ENCODE measurements around the gene ETV3.
"Not testable (repeated sequence)": the region's sequence is repeated elsewhere in the genome, so short reads cannot be mapped to it uniquely, and the experiment has no call there.

The ETV3 gene

DNA sequence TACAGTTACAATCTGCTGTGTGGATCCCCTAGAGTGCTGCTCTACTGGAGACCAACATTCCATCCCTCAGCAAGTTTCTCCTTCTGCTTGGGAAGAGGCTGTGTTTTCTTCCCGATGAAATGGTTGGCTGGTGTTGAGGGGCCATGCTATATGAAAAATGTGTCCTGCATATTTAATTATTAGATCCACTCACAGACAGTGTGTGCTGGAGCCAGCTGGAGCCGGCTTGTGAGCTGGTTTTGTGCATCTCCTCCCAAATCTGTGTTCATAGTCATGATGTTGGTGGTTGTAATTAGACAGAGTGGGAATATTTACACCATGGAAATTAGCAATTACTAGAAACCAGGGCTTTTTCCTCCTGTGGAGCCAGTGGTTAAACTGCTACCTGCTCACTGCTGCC, 34.4 kb upstream of the ETV3 start:
- H3K36me3 ChIP-seq (ENCODE audit: control insufficient read depth, insufficient read depth, low read length); H3K9ac ChIP-seq (ENCODE audit: low read length); H3K4me1 ChIP-seq (ENCODE audit: control insufficient read depth, insufficient read depth, low read length); H3K4me3 ChIP-seq (ENCODE audit: low read length); H3K27ac ChIP-seq (ENCODE audit: low read depth, low read length); H3K27me3 ChIP-seq (ENCODE audit: control insufficient read depth, insufficient read depth, low read length): not testable (repeated sequence)

DNA sequence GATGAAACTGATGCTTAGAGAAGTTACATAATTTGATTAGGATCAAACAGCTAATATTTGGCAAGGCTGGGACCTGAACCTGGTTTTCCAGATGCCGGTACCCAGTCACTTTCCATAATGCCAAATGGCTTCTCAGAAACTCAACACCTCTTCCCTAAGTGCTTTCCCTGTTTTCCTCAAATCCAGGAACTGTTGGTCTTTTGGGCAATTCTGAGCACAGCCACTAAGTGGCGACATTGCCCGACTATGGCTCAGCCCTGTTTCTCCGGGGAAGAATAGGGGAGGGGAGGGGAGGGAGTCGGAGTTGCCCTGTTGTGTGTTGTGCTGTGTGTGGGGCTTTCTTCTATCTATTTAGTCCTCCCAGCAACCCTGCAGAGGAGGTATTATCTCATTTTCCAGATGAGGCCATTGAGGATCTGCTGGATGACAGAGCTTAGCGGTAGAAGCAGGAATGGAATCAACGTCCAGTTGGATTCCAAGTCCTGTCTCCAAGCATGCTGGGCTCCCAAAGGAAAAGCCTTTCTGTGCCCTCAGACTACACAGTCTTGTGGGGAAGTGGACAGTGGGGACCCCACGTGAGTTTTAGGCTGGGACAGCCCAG, 33.8 kb upstream of the ETV3 start:
- H3K9ac ChIP-seq (ENCODE audit: low read length); H3K27ac ChIP-seq (ENCODE audit: low read depth, low read length); H3K36me3 ChIP-seq (ENCODE audit: control insufficient read depth, insufficient read depth, low read length); H3K27me3 ChIP-seq (ENCODE audit: control insufficient read depth, insufficient read depth, low read length); H3K4me1 ChIP-seq (ENCODE audit: control insufficient read depth, insufficient read depth, low read length); H3K4me3 ChIP-seq (ENCODE audit: low read length): not testable (repeated sequence)

DNA sequence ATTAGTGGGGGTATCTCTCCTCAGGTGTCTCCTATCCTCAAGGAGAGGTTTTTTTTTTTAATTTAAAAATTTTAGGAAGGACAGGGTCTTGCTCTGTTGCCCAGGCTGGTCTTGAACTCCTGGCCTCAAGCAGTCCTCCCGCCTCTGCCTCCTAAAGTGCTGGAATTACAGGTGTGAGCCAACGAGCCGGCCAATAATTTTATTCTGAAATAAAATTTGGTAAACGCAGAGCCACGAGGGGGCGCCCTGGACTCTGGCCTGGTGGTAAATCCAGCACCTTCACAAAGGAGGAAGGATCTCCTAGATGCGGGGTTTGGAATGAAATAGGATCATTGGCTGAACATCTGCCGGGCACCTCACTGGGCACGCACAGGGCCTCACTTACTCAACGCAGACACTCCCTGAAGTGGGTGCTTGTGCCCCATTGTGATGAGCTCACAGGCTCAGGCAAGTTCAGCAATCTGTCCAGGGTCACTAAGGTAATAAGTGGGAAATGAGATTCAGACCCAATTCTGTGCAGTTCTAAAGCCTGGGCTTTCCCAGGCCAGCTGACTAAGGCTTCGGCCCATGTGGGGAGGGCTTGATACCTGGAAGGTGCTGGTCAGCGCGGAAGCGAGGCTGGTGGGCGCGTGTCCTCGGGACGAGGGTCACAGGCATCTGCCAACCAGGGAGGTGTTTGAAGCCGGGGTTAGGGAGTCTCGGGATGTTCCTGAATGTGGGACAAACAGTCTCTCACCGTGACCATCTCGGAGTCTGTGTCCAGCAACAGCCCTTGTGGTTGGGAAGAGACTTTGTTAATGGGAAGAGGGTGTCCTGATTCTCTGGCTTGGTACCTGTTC, 32.7 kb upstream of the ETV3 start:
- no peak overlapping the region for H3K27ac ChIP-seq (ENCODE audit: low read depth, low read length)
- H3K9ac ChIP-seq (ENCODE audit: low read length): no peak overlapping the region
- no peak overlapping the region for H3K4me3 ChIP-seq (ENCODE audit: low read length)
- H3K36me3 ChIP-seq (ENCODE audit: control insufficient read depth, insufficient read depth, low read length): no peaks in the 10 kb centered on the region
- no peaks in the 10 kb centered on the region for H3K27me3 ChIP-seq (ENCODE audit: control insufficient read depth, insufficient read depth, low read length)
- no peaks in the 10 kb centered on the region for H3K4me1 ChIP-seq (ENCODE audit: control insufficient read depth, insufficient read depth, low read length)

DNA sequence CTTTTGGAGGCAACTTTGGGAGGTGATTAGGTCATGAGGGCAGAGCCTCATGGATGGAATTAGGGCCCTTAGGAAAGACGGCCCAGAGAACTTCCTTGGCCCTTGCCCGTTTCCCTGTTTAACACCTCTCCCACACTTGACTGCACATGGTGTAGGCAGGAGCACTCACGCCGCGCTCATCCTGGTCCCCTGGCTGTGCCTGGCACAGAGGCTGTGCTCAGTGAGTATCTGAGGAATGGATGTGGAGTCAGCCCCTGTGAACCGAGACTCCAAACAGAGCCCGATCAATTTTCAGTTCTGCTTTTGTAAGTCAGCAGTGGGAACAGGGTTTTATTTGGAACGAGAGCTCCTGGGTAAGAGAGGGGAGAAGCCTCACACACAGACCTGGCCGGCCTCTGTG, 29.8 kb upstream of the ETV3 start:
- H3K27ac ChIP-seq (ENCODE audit: low read depth, low read length): no peak overlapping the region
- H3K9ac ChIP-seq (ENCODE audit: low read length): no peak overlapping the region
- H3K4me1 ChIP-seq (ENCODE audit: control insufficient read depth, insufficient read depth, low read length): no peaks in the 10 kb centered on the region
- no peaks in the 10 kb centered on the region for H3K27me3 ChIP-seq (ENCODE audit: control insufficient read depth, insufficient read depth, low read length)
- no peak overlapping the region for H3K4me3 ChIP-seq (ENCODE audit: low read length)
- no peaks in the 10 kb centered on the region for H3K36me3 ChIP-seq (ENCODE audit: control insufficient read depth, insufficient read depth, low read length)

DNA sequence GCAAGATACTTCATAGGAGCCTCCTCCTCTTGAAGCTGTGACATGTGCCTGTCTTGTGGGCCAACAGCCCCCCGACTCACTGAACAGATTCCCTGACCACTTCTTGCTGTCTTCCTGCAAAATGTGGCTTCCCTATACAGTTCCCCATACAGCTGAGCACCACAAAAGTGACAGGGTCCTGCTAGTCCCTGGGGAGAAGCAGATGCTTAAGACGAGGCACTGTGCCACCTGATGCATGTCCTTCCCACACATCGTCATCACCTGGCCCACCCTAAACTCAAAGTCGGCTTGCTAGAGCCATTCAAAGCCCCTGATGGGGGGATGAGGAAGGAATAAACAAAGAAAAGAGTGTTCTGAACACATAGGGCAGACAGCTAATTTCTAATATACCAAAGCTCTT, 29.2 kb upstream of the ETV3 start:
- no peak overlapping the region for H3K4me3 ChIP-seq (ENCODE audit: low read length)
- H3K27me3 ChIP-seq (ENCODE audit: control insufficient read depth, insufficient read depth, low read length): no peaks in the 10 kb centered on the region
- H3K27ac ChIP-seq (ENCODE audit: low read depth, low read length): no peak overlapping the region
- no peak overlapping the region for H3K9ac ChIP-seq (ENCODE audit: low read length)
- no peaks in the 10 kb centered on the region for H3K4me1 ChIP-seq (ENCODE audit: control insufficient read depth, insufficient read depth, low read length)
- no peaks in the 10 kb centered on the region for H3K36me3 ChIP-seq (ENCODE audit: control insufficient read depth, insufficient read depth, low read length)

DNA sequence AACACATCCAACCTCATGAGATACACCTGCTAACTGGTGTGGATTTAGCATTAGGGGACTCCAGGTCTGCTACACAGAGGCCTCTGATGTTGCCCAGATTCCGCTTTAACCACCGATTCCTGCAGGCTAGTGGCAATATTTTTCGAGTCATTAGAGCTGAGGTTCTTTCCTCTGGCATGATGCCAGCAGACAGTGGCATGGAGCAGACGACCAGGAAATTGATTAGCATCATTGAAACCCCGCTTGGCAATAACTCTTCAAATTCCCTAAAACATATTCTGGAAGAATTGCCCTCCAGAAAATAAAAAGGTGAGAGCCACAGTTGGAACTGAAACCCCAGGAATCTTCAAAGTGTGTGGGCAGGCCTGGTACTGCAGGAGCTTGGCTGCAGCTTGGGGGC, 28.4 kb upstream of the ETV3 start:
- Histone ChIP-seq H3K4me3 (ENCODE audit: low read length) (no peak overlapping the region), H3K27ac (ENCODE audit: low read depth, low read length) (no peak overlapping the region), H3K4me1 (ENCODE audit: control insufficient read depth, insufficient read depth, low read length) (no peaks in the 10 kb centered on the region), H3K27me3 (ENCODE audit: control insufficient read depth, insufficient read depth, low read length) (no peaks in the 10 kb centered on the region), H3K36me3 (ENCODE audit: control insufficient read depth, insufficient read depth, low read length) (no peaks in the 10 kb centered on the region), H3K9ac (ENCODE audit: low read length) (no peak overlapping the region)

DNA sequence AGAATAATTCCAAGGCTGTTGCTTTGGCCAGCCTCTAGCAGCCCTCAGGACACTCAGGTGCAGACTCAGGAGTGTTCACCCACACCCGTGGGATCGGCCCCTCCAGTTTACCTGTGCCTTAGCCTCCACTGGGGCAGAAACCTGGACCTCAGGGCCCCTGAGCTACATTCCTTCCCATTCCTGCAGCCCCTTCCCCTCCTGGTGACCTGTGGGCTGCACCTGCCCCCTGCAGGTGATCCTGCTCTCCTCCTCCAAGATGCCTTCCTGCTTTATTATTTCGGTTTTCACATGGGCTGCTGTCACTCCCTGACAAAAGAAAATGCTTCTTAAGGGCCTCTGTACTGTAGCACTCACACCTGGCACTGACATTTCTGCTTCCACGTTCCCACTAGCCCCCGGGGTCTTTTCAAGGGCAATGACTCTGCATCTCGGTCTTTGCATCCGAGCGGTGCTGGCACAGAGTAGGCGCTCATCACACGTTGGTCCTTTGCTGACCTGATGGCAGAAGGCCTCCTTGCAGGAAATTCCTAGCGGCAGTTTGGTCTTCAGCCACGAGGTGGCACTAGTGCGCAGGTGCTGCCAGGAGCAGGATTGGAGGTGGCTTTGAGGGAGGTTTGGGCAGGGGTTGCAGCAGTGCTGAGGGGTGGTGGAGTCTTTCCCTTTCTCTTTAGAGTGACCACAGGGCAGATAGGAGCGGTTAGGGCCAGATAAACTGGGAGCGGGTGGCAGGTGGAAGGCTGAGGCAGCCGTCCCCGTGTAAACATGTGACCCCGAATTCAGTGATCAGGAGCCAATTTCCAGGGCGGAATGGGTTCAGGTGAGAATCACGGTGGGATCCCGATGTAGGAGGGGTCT, 25.3 kb upstream of the ETV3 start:
- Histone ChIP-seq H3K4me1 (ENCODE audit: control insufficient read depth, insufficient read depth, low read length) (no peaks in the 10 kb centered on the region), H3K27me3 (ENCODE audit: control insufficient read depth, insufficient read depth, low read length) (no peaks in the 10 kb centered on the region), H3K27ac (ENCODE audit: low read depth, low read length) (no peak overlapping the region), H3K4me3 (ENCODE audit: low read length) (no peak overlapping the region), H3K9ac (ENCODE audit: low read length) (no peak overlapping the region), H3K36me3 (ENCODE audit: control insufficient read depth, insufficient read depth, low read length) (no peaks in the 10 kb centered on the region)

DNA sequence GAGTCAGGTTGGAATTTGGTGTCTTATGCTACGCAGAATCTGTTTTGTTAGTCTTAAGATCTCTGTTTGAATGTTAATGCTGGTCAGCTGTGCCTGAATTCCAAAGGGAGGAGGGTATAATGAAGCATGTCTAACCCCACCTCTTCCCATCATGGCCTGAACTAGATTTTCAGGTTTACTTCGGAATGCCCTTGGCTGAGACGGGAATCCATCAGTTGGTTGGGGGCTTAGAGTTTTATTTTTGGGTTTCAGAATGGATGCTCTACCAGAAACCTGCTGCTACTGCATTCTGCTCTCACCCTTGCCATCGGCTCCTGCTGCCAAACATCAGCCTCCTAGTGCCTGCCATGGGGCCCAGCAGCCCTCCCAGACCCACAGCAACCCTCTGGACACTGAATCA, 24.1 kb upstream of the ETV3 start:
- Histone ChIP-seq H3K36me3 (ENCODE audit: control insufficient read depth, insufficient read depth, low read length) (no peaks in the 10 kb centered on the region), H3K9ac (ENCODE audit: low read length) (no peak overlapping the region)

DNA sequence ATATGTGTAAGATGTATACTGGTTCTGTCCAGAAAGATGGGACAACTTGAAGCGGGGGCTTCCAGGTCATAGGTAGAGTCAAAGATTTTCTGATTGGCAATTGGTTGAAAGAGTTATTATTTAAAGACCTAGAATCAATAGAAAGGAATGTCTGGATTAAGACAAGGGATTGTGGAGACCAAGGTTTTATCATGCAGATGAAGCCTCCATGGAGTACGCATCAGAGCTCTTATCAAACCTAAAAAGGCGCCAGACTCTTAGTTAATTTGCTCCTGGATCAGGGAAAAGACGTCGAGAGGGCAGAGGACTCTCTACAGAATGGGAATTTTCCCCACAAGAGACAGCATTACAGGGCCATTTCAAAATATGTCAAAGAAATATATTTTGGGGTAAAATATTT, 23.7 kb upstream of the ETV3 start:
- no peaks in the 10 kb centered on the region for H3K4me1 ChIP-seq (ENCODE audit: control insufficient read depth, insufficient read depth, low read length)
- no peak overlapping the region for H3K4me3 ChIP-seq (ENCODE audit: low read length)
- no peak overlapping the region for H3K9ac ChIP-seq (ENCODE audit: low read length)
- H3K27me3 ChIP-seq (ENCODE audit: control insufficient read depth, insufficient read depth, low read length): no peaks in the 10 kb centered on the region
- no peaks in the 10 kb centered on the region for H3K36me3 ChIP-seq (ENCODE audit: control insufficient read depth, insufficient read depth, low read length)
- H3K27ac ChIP-seq (ENCODE audit: low read depth, low read length): no peak overlapping the region

More for the DNA sequence above, 24.1 kb upstream of the ETV3 start:
- H3K27me3 ChIP-seq (ENCODE audit: control insufficient read depth, insufficient read depth, low read length): no peaks in the 10 kb centered on the region
- no peak overlapping the region for H3K27ac ChIP-seq (ENCODE audit: low read depth, low read length)
- no peaks in the 10 kb centered on the region for H3K4me1 ChIP-seq (ENCODE audit: control insufficient read depth, insufficient read depth, low read length)
- no peak overlapping the region for H3K4me3 ChIP-seq (ENCODE audit: low read length)

DNA sequence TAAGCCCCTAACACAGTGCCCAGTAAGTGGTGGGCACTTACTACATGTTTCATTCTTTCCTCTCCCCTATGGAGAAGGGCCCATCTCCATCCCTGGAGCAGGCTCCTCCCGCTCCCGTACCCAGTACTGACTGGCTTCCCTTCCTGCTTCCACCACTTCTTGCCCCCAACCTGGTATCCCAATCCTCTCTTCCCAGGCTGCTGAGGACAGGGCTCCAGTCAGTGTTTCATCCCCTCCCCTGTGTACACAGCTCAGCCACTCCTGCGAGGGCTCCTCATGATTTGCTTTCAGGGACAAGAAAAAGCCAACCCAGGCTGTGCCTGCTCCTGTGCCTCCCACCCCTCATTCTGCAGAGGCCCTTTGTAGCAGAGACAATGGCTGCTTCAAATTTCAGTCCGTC, 20.8 kb upstream of the ETV3 start:
- Histone ChIP-seq H3K4me3 (ENCODE audit: low read length) (no peak overlapping the region), H3K4me1 (ENCODE audit: control insufficient read depth, insufficient read depth, low read length) (no peaks in the 10 kb centered on the region), H3K9ac (ENCODE audit: low read length) (no peak overlapping the region), H3K27me3 (ENCODE audit: control insufficient read depth, insufficient read depth, low read length) (no peaks in the 10 kb centered on the region), H3K27ac (ENCODE audit: low read depth, low read length) (no peak overlapping the region), H3K36me3 (ENCODE audit: control insufficient read depth, insufficient read depth, low read length) (no peaks in the 10 kb centered on the region)

DNA sequence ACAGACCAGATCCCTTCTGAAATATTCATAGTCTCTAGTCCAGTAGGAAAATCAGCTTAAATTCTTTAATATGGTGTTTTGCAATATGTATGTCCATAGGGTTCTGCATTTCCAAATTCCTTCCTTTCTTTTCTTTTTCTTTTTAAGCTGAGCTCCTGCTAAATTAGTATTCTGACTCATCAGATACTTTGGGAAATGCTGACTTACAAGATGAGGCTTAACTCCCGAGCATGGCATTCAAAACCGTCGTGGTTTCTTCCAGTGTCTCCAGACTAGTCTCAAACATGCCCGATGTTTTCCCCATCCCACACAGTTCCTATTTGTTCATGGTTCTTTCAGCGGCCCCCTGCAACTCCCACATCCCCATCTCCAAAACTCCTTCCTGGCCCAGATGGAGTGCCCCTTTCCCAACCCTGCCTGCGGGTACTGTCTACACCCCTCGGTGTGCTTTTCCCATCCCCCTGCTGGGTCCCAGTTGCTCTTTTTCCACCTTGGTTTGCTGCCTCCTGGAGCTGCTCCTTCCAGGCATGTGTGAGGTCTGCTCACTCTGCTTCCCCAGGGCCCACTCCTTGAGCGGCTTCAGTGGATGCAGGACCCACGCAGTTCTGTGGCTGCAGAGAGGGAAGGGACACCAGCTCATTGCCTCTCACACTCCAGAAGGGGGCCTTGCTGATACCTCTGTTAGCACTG, 19.5 kb upstream of the ETV3 start:
- no peak overlapping the region for H3K9ac ChIP-seq (ENCODE audit: low read length)
- H3K4me3 ChIP-seq (ENCODE audit: low read length): no peak overlapping the region
- no peaks in the 10 kb centered on the region for H3K27me3 ChIP-seq (ENCODE audit: control insufficient read depth, insufficient read depth, low read length)
- H3K4me1 ChIP-seq (ENCODE audit: control insufficient read depth, insufficient read depth, low read length): no peaks in the 10 kb centered on the region
- no peak overlapping the region for H3K27ac ChIP-seq (ENCODE audit: low read depth, low read length)
- H3K36me3 ChIP-seq (ENCODE audit: control insufficient read depth, insufficient read depth, low read length): no peaks in the 10 kb centered on the region

DNA sequence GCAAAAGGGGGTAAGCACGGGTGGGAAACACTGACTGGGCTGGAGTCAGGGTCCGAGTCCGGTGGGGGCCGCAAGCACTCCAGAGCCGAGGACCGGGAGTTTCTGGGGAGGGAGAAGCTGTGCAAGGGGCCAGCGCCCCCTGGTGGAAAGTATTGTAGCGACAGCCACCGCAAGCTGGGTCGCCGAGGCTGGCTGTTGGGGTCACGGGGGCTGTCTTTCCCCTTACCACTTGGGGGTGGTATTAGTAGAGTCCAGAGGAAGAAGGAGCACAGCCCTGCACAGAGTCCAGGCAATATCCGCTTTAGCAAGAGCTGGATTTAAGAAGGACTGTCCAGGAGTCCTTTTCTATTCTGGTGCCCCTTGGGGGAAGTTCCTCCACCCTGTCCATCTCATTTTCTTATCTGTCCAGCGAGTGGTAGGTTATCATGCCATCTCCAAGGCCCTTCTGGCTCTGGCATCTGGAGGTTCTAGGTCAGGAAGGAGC, 17.9 kb upstream of the ETV3 start:
- no peaks in the 10 kb centered on the region for H3K27me3 ChIP-seq (ENCODE audit: control insufficient read depth, insufficient read depth, low read length)
- H3K4me1 ChIP-seq (ENCODE audit: control insufficient read depth, insufficient read depth, low read length): no peaks in the 10 kb centered on the region
- no peak overlapping the region for H3K9ac ChIP-seq (ENCODE audit: low read length)
- H3K36me3 ChIP-seq (ENCODE audit: control insufficient read depth, insufficient read depth, low read length): no peaks in the 10 kb centered on the region
- no peak overlapping the region for H3K27ac ChIP-seq (ENCODE audit: low read depth, low read length)
- H3K4me3 ChIP-seq (ENCODE audit: low read length): peak overlapping the region; percentile 14
